ENCODE data around the gene GFER. TPM values are rescaled to one million over a fixed set of nuclear protein-coding genes. Genes with fewer than 3 reads are reported as not detected.

Gene GFER
- total and polyA plus RNA-seq, 4 donors = 7.4 to 63.5 (median 25.6) TPM

- no peak for TF ChIP-seq CTCF (IDR thresholded peaks at IDR 0.05; ENCODE audit: control extremely low read depth, extremely low read depth)
- 86 to 95% methylated on average over 9 of the region's 9 CpGs for WGBS, 2 donors
These were observed 36.7 kb upstream of the GFER start for GRCh38 chr16:1947369-1947670.

GRCh38 chr16:1949507-1949906 is 34.5 kb upstream of the GFER start:
- Histone ChIP-seq H3K27ac (ENCODE audit: low read depth in 1 of 2, low read length in 1 of 2) (no peak overlapping the region), H3K9me3 (ENCODE audit: control insufficient read depth in 4 of 4, insufficient read depth in 3 of 4, low read length in 3 of 4) (no peaks in the 10 kb centered on the region), H3K36me3 (ENCODE audit: control insufficient read depth in 4 of 4, insufficient read depth in 4 of 4, low read length in 4 of 4) (no peaks in the 10 kb centered on the region), H3K4me3 (no peak overlapping the region), H3K27me3 (ENCODE audit: control insufficient read depth in 3 of 3, insufficient read depth in 3 of 3, low read length in 2 of 3) (no peaks in the 10 kb centered on the region), H3K4me1 (ENCODE audit: control insufficient read depth in 5 of 5, insufficient read depth in 5 of 5, low read length in 5 of 5) (no peaks in the 10 kb centered on the region), H3K9ac (ENCODE audit: insufficient read depth in 1 of 2, low read length in 2 of 2) (no peak overlapping the region)
- DNase-seq (no peak), ATAC-seq (ENCODE audit: insufficient read depth, low FRiP score) (no peak)
- 90 to 93% methylated on average over 11 of the region's 11 CpGs for WGBS, 2 donors
- TF ChIP-seq CTCF (IDR thresholded peaks at IDR 0.05; ENCODE audit: control extremely low read depth, extremely low read depth) = no peak

More at GRCh38 chr16:1947369-1947670, 36.7 kb upstream of the GFER start:
- no peaks in the 10 kb centered on the region for H3K9me3 ChIP-seq (ENCODE audit: control insufficient read depth in 4 of 4, insufficient read depth in 3 of 4, low read length in 3 of 4)
- ATAC-seq (ENCODE audit: insufficient read depth, low FRiP score) = no peak
- DNase-seq = no peak
- H3K4me3 ChIP-seq = no peak overlapping the region
- H3K9ac ChIP-seq (ENCODE audit: insufficient read depth in 1 of 2, low read length in 2 of 2) = no peak overlapping the region
- H3K4me1 ChIP-seq (ENCODE audit: control insufficient read depth in 5 of 5, insufficient read depth in 5 of 5, low read length in 5 of 5) = peaks cover 0 to 4% (median 1%) of the 10 kb centered on the region in 5 donors
- H3K36me3 ChIP-seq (ENCODE audit: control insufficient read depth in 4 of 4, insufficient read depth in 4 of 4, low read length in 4 of 4) = no peaks in the 10 kb centered on the region
- no peak overlapping the region for H3K27ac ChIP-seq (ENCODE audit: low read depth in 1 of 2, low read length in 1 of 2)
- no peaks in the 10 kb centered on the region for H3K27me3 ChIP-seq (ENCODE audit: control insufficient read depth in 3 of 3, insufficient read depth in 3 of 3, low read length in 2 of 3)

GRCh38 chr16:1950047-1950446 is 33.9 kb upstream of the GFER start:
- peak overlapping the region in 1 of 2 donors; percentile 74 for H3K27ac ChIP-seq (ENCODE audit: low read depth in 1 of 2, low read length in 1 of 2)
- H3K4me1 ChIP-seq (ENCODE audit: control insufficient read depth in 5 of 5, insufficient read depth in 5 of 5, low read length in 5 of 5) = no peaks in the 10 kb centered on the region
- H3K27me3 ChIP-seq (ENCODE audit: control insufficient read depth in 3 of 3, insufficient read depth in 3 of 3, low read length in 2 of 3) = no peaks in the 10 kb centered on the region
- DNase-seq (no peak), ATAC-seq (ENCODE audit: insufficient read depth, low FRiP score) (no peak)
- H3K9ac ChIP-seq (ENCODE audit: insufficient read depth in 1 of 2, low read length in 2 of 2) = no peak overlapping the region
- 62 to 89% methylated on average over 7 of the region's 7 CpGs for WGBS, 2 donors
- TF ChIP-seq CTCF (IDR thresholded peaks at IDR 0.05; ENCODE audit: control extremely low read depth, extremely low read depth) = no peak
- H3K9me3 ChIP-seq (ENCODE audit: control insufficient read depth in 4 of 4, insufficient read depth in 3 of 4, low read length in 3 of 4) = no peaks in the 10 kb centered on the region
- no peak overlapping the region for H3K4me3 ChIP-seq
- H3K36me3 ChIP-seq (ENCODE audit: control insufficient read depth in 4 of 4, insufficient read depth in 4 of 4, low read length in 4 of 4) = no peaks in the 10 kb centered on the region

GRCh38 chr16:1950559-1950958 is 33.4 kb upstream of the GFER start:
- no peaks in the 10 kb centered on the region for H3K4me1 ChIP-seq (ENCODE audit: control insufficient read depth in 5 of 5, insufficient read depth in 5 of 5, low read length in 5 of 5)
- H3K9ac ChIP-seq (ENCODE audit: insufficient read depth in 1 of 2, low read length in 2 of 2) = no peak overlapping the region
- DNase-seq (no peak), ATAC-seq (ENCODE audit: insufficient read depth, low FRiP score) (no peak)
- H3K9me3 ChIP-seq (ENCODE audit: control insufficient read depth in 4 of 4, insufficient read depth in 3 of 4, low read length in 3 of 4) = no peaks in the 10 kb centered on the region
- WGBS, 2 donors = 86 to 90% methylated on average over 19 of the region's 19 CpGs
- TF ChIP-seq CTCF (IDR thresholded peaks at IDR 0.05; ENCODE audit: control extremely low read depth, extremely low read depth) = no peak
- no peaks in the 10 kb centered on the region for H3K27me3 ChIP-seq (ENCODE audit: control insufficient read depth in 3 of 3, insufficient read depth in 3 of 3, low read length in 2 of 3)
- peak overlapping the region in 1 of 2 donors; percentile 74 for H3K27ac ChIP-seq (ENCODE audit: low read depth in 1 of 2, low read length in 1 of 2)
- H3K4me3 ChIP-seq = no peak overlapping the region
- H3K36me3 ChIP-seq (ENCODE audit: control insufficient read depth in 4 of 4, insufficient read depth in 4 of 4, low read length in 4 of 4) = no peaks in the 10 kb centered on the region
